HEK293 (cell line): ENCODE data around the gene MUC4.

ENCODE experiments used
- CTCF ChIP-seq: fragments of 450-650 bp; formaldehyde crosslinking; IDR thresholded peaks from 2 replicates; pipeline ENCODE4 v1.5.1; 2016; ENCODE audit warnings: missing biosample characterization, missing genetic modification characterization
- EGR2 ChIP-seq: fragments of 450-650 bp; formaldehyde crosslinking; IDR thresholded peaks from 2 replicates; pipeline ENCODE4 v1.5.1; 2016; ENCODE audit warnings: low read depth, missing biosample characterization, missing genetic modification characterization
- YY1 ChIP-seq: fragments of 450-650 bp; formaldehyde crosslinking; IDR thresholded peaks from 2 replicates; pipeline ENCODE4 v1.5.1; 2018; ENCODE audit warnings: missing biosample characterization, missing genetic modification characterization
- ZNF324 ChIP-seq: fragments of 450-650 bp; formaldehyde crosslinking; IDR thresholded peaks from 2 replicates; pipeline ENCODE4 v1.5.1; 2016; ENCODE audit warnings: missing biosample characterization, missing genetic modification characterization

DNA sequence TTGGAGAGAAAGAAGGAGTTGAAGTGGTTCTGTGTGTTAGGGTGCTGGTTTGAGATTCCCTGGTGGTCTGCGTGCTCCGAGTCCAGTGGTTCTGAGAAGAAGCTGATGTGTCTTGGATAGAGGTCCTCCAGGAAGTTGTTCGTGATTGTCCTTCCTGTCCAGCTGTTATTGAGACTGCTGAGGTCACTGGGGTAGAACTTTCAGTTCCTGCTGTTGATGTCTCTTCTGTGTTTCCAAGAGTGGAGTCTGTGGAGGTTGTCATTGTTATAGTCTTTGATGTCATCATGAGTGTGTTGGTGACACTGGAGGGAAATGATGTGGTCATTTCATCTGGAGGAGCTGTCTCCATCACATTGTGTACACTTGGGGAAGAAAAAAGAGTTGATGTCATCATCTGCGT, 20.8 kb downstream of the MUC4 start:
- no peak for TF ChIP-seq CTCF
- no peak for TF ChIP-seq EGR2
- TF ChIP-seq YY1 (tag by site-specific recombination): no peak
- TF ChIP-seq ZNF324: no peak
